HG02588 (cell line): Measurements from ENCODE around the gene CSRNP3.
"Not testable (repeated sequence)": the region's sequence is repeated elsewhere in the genome, so short reads cannot be mapped to it uniquely, and the experiment has no call there.

Source experiments
- ATAC-seq: cut with Tn5 transposase; IDR thresholded peaks from one replicate; pipeline ENCODE4 v1.9.1; 2021; ENCODE audit warnings: mild to moderate bottlenecking, moderate library complexity; ENCODE audit not compliant: unreplicated experiment

CSRNP3 gene

DNA sequence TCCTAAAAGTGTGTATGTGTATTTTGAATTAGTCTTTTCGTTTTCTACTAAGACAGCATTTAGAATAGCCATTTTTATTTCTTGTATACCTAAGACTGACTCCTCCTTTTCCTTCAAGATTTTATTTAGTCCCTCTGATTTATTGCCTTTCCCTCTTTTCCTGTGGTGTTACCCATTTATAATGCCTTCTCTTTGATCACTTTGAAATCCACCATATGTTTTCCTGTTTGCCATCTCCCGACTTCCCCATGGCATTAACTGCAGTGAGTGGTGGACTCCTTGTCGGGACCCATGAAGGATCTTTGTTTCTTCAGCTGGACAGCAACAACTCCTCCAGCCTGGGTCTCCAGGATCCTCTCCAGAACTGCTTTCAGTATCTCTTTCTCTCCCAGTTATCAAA is 160.7 kb downstream of the CSRNP3 start:
- no peak for ATAC-seq

DNA sequence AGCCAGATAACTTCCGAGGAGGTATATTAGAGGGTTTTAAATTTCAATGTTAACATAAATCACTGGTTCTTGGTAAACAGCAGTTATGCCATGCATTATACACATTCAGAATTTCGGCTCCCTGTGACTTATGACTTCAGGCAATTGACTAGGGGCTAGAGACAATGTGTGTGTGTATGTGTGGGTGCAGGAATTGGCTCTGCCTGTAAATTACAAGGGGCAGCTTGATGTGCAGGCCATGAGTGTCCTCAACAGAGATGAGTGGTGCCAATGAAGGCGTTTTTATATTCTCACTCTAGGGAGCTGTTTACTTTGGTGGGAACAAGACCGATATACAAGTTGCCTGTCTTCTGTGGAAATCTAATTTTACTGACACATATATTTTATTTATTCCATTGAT is 161.6 kb downstream of the CSRNP3 start:
- no peak for ATAC-seq

DNA sequence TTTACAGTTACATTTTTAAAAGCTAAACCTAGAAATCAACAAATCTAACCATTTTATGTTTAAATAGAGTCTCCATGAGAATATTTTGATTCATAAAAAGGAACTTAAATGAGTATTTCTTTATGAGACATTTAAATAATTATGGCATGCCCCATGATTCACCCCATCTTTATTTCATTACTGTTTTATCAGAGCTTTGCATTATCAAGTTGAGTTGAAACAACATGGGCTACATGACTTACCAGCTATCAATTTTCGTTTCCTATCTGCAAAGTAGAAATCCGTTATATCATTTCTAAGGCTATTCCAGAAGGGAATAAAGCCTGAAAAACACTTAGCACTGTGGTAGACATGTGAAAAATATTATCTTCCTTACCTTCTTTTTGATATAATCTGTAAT is 163.1 kb downstream of the CSRNP3 start:
- no peak for ATAC-seq

DNA sequence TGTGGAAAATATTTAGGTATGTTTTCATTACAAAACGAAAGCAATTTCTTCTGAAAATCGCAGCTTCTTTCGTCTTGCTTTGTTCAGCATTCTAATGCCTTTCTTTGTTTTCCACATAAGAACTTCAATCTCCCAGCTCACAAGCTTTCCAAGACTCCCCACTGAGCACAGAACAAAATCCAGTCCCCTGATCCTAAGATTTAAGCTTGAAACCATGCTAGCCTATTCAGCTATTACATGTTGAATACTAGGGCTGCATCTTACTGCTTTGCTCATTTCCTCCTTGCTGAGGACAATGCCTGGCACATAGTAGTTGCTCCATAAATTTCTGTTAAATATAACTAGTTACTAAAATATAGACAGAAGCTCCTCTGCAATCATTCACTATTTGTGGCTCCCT is 163.9 kb downstream of the CSRNP3 start:
- no peak for ATAC-seq

GRCh38 chr2:165634282-165634681 is 164.8 kb downstream of the CSRNP3 start:
- no peak for ATAC-seq

GRCh38 chr2:165634855-165635254 is 165.4 kb downstream of the CSRNP3 start:
- no peak for ATAC-seq

DNA sequence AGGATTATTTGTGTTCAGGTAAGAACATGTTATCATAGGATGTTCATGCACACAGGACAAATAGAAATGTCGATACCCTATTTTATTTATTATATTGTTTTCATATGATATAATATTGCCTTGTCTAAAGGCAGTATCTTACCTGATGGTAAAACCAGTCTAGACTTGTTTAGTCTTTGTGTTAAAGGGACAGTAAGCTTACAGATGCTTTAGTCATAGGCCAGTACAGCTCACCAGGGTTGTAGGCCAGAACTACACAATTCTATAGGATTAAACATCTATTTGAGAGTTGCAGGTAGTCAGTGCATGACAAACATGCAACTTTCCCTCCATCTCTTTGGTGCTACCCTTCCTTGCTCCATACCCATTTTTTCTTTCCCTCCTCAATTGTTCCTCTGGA is 166.0 kb downstream of the CSRNP3 start:
- ATAC-seq, result no peak

- ATAC-seq, result no peak
Observed at GRCh38 chr2:165636959-165637358, 167.5 kb downstream of the CSRNP3 start.

DNA sequence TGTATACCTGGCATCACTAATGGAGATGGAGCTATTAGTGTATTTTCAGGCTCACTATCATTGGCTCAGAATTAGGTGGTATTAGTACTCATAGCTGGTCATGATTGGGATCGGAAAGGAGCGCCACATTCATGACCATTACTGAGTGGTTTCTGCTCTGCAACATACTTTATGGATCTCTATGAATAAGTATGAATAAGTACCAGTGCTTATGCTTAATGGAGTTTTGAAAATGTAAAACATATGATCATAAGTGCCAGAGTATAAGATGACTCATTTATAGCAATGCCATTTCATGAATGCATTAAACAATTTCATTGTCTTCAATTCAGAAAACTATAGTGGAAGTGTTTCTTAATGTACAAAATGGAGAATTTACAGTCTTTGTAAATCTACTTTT is 167.9 kb downstream of the CSRNP3 start:
- ATAC-seq, result no peak

GRCh38 chr2:165639504-165639903 is 170.0 kb downstream of the CSRNP3 start:
- no peak for ATAC-seq

DNA sequence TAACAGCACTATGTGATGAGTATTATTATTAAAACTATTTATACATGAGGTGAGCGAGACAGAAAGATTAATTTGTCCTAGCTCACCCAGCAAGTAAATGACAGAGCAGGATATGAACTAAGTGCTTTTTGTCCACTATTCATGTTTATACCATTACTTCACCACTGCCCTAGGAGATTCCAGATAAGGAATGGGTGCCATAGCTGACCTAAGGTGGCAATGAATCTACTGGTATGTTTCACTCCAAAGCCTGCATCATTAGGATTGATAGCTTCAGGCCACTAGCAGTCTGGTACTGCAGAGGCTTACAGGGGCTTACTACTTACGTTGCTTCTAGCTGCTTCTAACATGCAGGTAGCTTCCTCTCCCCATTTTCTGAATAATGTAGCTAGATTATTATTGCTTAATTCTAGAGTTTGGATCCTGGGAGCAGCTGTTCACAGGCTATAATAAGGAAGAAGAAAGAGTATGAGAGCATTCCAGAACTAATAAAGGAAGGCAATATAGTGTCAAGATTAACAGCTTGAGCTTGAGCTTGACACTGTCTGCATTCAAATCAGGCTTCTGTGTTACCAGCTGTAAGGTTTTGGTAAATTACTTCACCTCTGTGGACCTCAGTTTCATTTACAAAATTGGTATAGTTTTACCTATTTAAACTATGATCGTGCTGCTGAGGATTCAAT is 170.9 kb downstream of the CSRNP3 start:
- no peak for ATAC-seq

DNA sequence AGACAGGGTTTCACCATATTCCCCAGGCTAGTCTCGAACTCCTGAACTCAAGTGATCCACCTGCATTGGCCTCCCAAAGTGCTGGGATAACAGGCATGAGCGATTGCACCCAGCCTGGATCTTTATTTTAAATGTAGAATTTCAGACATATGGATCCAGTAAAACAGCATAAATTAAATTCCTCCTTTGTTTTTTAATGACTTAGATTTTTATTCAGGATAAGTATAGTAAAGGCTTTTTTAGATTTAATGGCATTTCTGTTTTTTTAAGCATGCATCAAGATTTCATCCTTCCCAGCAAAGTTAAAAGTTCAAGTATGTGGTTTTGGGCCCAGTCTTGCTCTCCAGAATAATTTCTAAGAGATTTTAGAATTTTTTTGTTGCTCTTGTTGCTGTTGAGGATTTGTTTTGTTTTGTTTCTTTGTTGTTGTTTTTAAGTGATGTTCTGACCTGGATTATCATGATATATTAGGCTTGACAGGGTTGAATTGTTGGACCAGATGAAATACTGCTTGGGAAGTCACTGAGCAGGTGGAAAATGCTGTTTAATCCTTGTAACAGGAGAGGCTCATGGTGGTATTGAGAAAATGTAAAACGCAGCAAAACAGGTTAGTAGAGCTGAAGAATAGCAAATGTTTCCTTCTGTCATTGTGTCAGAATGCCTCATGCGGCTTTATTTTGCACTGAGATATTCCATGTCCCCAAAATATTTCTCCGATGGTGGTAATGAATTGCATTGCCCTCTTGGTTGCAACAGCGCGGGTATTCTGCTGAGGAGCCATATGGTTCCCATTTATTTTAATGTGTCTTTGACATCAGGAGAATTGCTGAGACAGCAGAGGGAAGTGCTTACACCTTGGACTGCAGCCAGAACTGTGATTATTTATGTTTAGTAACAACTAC is 176.7 kb downstream of the CSRNP3 start:
- no peak for ATAC-seq

- no peak for ATAC-seq
Observed at GRCh38 chr2:165647409-165647808, 177.9 kb downstream of the CSRNP3 start.

DNA sequence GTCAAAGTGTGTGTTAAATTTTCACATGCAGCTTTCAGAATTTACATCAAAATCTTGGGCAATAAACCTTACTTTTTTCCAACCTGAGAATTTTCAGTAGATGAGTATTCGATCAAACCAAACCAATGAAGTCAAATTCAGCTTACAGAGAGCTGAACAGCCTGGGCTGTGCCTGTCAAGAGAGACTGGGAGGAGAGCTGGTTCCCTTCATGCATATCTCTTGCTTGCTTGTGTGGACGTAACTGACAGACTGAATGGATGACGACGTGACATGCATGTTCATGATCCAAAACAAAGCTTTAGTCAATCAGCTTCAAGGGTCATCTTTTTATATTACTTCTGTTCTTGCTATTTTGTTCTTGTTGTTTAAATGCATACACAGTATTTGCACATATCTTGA is 179.3 kb downstream of the CSRNP3 start:
- no peak for ATAC-seq

GRCh38 chr2:165651233-165651632 is 181.7 kb downstream of the CSRNP3 start:
- ATAC-seq, result no peak

DNA sequence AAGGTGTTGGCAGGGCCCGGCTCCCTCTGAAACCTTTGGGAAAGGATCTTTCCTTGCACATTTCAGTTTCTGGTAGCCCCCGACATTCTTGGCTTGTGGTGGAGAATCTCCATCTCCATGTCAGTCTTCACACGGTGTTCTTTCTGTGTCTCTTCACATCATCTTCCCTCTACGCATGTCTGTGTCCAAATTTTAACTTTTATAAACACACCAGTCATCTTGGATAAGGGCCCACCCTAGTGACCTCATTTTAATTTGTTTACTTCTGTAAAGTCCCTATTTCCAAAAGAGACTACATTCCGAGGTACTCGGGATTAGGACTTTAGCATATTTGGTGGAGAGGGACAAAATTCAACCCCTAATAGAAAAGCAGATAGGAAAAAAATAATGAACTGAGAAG is 186.2 kb downstream of the CSRNP3 start:
- no peak for ATAC-seq

- ATAC-seq, result peak; percentile 92
Observed at GRCh38 chr2:165660361-165660760, 190.9 kb downstream of the CSRNP3 start.

DNA sequence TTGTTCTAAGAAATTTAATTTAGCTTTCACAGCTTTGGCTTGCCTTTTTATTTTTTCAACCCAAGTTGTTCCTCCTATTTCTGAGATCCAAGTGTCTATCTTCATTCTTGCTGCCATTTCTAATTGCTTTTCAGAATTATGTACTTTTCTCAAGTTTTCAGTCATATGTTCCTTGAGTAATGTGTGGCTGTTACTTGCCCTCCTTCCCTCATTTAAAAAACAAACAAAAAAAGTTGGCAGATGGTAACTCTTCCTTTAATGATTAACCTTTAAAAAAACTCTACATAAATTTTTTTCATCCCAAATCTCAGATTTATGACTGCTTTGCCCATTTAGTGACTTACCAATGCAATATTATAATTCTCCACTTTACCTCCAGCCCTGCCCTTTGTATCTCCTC is 193.2 kb downstream of the CSRNP3 start:
- ATAC-seq, result no peak

GRCh38 chr2:165665614-165666013 is 196.1 kb downstream of the CSRNP3 start:
- no peak for ATAC-seq

DNA sequence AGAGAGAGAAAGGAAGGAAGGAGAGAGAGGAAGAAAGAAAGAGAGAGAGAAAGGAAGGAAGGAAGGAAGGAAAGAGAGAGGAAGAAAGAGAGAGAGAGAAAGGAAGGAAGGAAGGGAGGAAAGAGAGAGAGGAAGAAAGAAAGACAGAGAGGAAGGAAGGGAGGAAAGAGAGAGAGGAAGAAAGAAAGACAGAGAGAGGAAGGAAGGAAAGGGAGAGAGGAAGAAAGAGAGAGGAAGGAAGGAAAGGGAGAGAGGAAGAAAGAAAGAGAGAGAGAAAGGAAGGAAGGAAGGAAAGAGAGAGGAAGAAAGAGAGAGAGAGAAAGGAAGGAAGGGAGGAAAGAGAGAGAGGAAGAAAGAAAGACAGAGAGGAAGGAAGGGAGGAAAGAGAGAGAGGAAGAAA is 196.6 kb downstream of the CSRNP3 start:
- ATAC-seq, result not testable (repeated sequence)

DNA sequence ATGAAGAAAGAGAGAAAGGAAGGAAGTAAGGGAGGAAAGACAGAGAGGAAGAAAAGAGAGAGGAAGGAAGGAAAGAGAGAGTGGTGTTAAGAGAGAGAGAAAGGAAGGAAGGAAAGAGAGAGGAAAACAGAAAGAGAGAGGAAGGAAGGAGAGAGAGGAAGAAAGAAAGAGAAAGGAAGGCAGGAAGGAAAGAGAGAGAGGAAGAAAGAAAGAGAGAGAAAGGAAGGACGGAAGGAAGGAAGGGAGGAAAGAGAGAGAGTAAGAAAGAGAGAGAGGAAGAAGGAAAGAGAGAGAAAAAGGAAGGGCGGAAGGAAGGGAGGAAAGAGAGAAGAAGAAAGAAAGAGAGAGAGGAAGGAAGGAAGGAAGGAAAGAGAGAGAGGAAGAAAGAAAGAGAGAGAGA is 197.1 kb downstream of the CSRNP3 start:
- no peak for ATAC-seq

GRCh38 chr2:165667375-165667774 is 197.9 kb downstream of the CSRNP3 start:
- no peak for ATAC-seq
